OCI-LY7 (cell line): Measurements from ENCODE around the gene LYZL6.

Experiments used
- EZH2phosphoT487 ChIP-seq: fragments of 200-600 bp; sonication (generic); IDR thresholded peaks from 2 replicates; pipeline ENCODE4 v1.6.1; 2018; ENCODE audit warnings: low read depth, borderline replicate concordance, mild to moderate bottlenecking, mixed run types, antibody characterized with exemption, low read length, moderate library complexity, mixed read lengths
- TF ChIP-seq, protein P1 (sequence below): fragments of 200-600 bp; sonication (generic); conservative IDR thresholded peaks from 2 replicates; pipeline ENCODE4 v1.5.1; 2014; ENCODE audit warnings: mild to moderate bottlenecking, antibody characterized with exemption, low read length, moderate library complexity, mixed read lengths

GRCh38 chr17:35900280-35900679, 43.2 kb downstream of the LYZL6 start:
- TF ChIP-seq, protein P1, sequence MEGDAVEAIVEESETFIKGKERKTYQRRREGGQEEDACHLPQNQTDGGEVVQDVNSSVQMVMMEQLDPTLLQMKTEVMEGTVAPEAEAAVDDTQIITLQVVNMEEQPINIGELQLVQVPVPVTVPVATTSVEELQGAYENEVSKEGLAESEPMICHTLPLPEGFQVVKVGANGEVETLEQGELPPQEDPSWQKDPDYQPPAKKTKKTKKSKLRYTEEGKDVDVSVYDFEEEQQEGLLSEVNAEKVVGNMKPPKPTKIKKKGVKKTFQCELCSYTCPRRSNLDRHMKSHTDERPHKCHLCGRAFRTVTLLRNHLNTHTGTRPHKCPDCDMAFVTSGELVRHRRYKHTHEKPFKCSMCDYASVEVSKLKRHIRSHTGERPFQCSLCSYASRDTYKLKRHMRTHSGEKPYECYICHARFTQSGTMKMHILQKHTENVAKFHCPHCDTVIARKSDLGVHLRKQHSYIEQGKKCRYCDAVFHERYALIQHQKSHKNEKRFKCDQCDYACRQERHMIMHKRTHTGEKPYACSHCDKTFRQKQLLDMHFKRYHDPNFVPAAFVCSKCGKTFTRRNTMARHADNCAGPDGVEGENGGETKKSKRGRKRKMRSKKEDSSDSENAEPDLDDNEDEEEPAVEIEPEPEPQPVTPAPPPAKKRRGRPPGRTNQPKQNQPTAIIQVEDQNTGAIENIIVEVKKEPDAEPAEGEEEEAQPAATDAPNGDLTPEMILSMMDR, result no peak
- no peak for TF ChIP-seq EZH2phosphoT487
